NT2/D1 (cell line): ENCODE data around the gene CCT5.
"Not testable (repeated sequence)": the region's sequence is repeated elsewhere in the genome, so short reads cannot be mapped to it uniquely, and the experiment has no call there.

ENCODE experiments used
- DNase-seq: peaks from one replicate; pipeline ENCODE4 v3.0.0-alpha.2; 2011; ENCODE audit warnings: low read depth, low spot score
- H3K27me3 ChIP-seq: 2 replicates; pipeline ENCODE4 v1.6.0; 2011; ENCODE audit warnings: mild to moderate bottlenecking; ENCODE audit not compliant: insufficient read length, insufficient read depth
- H3K36me3 ChIP-seq: 2 replicates; pipeline ENCODE4 v1.6.1; 2011; ENCODE audit warnings: mild to moderate bottlenecking, low read length, mixed read lengths; ENCODE audit not compliant: insufficient read depth, insufficient read length
- H3K4me1 ChIP-seq: 2 replicates; pipeline ENCODE4 v1.5.1; 2011; ENCODE audit not compliant: insufficient read depth, insufficient read length
- H3K4me3 ChIP-seq: 2 replicates; pipeline ENCODE4 v1.5.1; 2011; ENCODE audit warnings: low read depth; ENCODE audit not compliant: insufficient read length
- H3K9ac ChIP-seq: 2 replicates; pipeline ENCODE4 v1.6.0; 2011; ENCODE audit warnings: low read depth; ENCODE audit not compliant: insufficient read length
- H3K9me3 ChIP-seq: 2 replicates; pipeline ENCODE4 v1.5.1; 2011; ENCODE audit warnings: mild to moderate bottlenecking, low read length; ENCODE audit not compliant: insufficient read depth
- SUZ12 ChIP-seq: IDR thresholded peaks from 2 replicates; pipeline ENCODE4 v1.6.1; 2011; ENCODE audit not compliant: insufficient read length, insufficient read depth; ENCODE audit errors: extremely low read depth
- YY1 ChIP-seq: IDR thresholded peaks from 2 replicates; pipeline ENCODE4 v1.6.1; 2011; ENCODE audit not compliant: insufficient read length, insufficient read depth
- ZNF274 ChIP-seq: IDR thresholded peaks from 2 replicates; pipeline ENCODE4 v1.6.1; 2011; ENCODE audit warnings: mild to moderate bottlenecking, low read depth, low read length

CCT5 gene

DNA sequence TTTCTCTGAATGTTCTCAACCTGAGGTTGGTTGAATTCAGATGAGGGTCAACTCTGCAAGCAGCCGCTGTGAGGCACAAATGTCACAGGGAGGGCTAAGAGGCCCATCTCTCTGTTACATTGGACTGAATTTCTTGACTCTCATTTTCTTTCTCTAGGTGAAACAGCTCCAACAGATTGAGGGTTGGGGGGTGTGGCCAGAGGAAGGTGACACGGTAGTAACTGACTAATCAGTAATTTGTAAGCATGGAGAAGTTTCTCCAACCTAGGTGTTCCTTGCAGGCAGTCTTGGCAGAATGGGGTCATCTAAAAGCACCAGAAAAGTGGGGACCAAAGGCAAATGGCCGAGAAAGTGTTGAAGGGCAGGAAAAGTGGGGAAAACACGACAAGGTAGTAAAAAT is 16.8 kb downstream of the CCT5 start:
- Histone ChIP-seq H3K9me3 (no peaks in the 10 kb centered on the region), H3K4me3 (no peak overlapping the region), H3K4me1 (no peaks in the 10 kb centered on the region), H3K27me3 (no peaks in the 10 kb centered on the region), H3K36me3 (peaks cover 38% of the 10 kb centered on the region), H3K9ac (no peak overlapping the region)
- TF ChIP-seq SUZ12 (no peak), ZNF274 (no peak), YY1 (no peak)
- DNase-seq = no peak

DNA sequence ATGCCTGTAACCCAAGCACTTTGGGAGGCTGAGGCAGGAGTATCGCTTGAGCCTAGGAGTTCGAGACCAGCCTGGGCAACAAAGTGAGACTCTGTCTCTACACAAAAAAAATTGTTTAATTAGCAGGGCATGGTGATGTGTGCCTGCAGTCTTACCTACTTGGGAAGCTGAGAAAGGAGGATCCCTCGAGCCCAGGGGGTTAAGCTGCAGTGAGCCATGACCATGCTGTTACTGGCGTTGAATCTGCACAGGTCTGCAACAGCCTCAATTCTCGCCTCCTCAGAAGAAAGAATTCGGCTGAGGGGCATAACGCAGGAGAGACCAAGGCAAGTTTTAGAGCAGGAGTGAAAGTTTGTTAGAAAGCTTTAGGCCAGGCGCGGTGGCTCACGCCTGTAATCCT is 18.0 kb downstream of the CCT5 start:
- Histone ChIP-seq H3K9ac (no peak overlapping the region), H3K4me3 (no peak overlapping the region), H3K9me3 (no peaks in the 10 kb centered on the region), H3K4me1 (peaks cover 2% of the 10 kb centered on the region), H3K36me3 (peaks cover 25% of the 10 kb centered on the region), H3K27me3 (no peaks in the 10 kb centered on the region)
- TF ChIP-seq SUZ12 = no peak
- TF ChIP-seq ZNF274 = no peak
- TF ChIP-seq YY1 = no peak
- no peak for DNase-seq

DNA sequence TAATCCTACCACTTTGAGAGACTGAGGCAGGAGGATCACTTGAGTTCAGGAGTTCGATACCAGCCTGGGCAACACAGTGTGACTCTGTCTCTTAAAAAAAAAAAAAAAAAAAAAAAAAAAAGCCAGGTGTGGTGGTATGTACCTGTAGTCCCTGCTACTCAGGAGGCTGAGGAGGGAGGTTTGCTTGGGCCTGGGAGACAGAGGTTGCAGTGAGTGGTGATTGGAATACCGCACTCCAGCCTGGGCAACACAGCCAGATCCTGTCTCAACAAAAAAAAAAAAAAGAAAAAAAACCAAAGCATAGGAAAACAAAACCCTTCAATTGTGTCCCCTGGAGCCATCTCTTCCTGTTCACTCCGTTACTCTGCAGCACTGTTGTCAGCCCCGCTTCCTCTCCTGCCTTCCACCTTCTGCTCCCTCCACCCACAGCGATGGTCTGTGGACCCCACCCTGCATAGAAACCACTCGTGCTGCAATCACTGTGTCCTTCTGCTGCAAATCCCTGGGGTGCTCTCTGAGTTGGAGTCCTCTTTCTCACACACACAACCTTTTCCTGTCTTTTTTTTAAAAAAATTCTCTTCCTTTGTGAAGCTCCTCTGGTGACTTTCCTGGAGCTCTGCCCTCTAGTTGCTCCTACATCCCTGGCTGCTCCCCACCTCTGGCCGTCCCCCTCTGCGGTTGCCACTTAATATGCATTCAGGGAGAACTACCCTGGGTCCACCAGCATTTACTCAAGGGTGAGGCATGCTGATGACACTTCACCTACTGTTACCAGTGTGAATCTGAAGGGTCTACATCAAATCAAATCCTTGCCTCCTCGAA is 22.2 kb downstream of the CCT5 start:
- H3K27me3 ChIP-seq = no peaks in the 10 kb centered on the region
- peaks cover 4% of the 10 kb centered on the region for H3K4me1 ChIP-seq
- no peak overlapping the region for H3K4me3 ChIP-seq
- TF ChIP-seq SUZ12 = no peak
- TF ChIP-seq ZNF274 = no peak
- TF ChIP-seq YY1 = no peak
- no peaks in the 10 kb centered on the region for H3K36me3 ChIP-seq
- DNase-seq = no peak
- H3K9me3 ChIP-seq = no peaks in the 10 kb centered on the region
- no peak overlapping the region for H3K9ac ChIP-seq

DNA sequence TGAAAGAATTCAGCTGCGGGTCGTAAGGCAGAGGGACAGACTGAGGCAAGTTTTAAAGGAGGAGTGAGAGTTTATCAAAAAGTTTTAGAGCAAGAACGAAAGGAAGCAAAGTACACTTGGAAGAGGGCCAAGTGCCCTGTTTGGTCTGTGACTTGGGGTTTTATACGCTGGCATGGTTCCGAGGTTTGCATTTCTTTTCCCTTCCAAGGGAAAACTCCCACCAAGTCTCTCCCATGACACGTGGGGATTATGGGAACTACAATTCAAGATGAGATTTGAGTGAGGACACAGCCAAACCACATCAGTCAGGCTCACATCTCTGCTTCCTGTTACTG is 22.8 kb downstream of the CCT5 start:
- not testable (repeated sequence) for H3K4me1 ChIP-seq, H3K9ac ChIP-seq, H3K9me3 ChIP-seq, DNase-seq, H3K4me3 ChIP-seq, H3K36me3 ChIP-seq, H3K27me3 ChIP-seq

DNA sequence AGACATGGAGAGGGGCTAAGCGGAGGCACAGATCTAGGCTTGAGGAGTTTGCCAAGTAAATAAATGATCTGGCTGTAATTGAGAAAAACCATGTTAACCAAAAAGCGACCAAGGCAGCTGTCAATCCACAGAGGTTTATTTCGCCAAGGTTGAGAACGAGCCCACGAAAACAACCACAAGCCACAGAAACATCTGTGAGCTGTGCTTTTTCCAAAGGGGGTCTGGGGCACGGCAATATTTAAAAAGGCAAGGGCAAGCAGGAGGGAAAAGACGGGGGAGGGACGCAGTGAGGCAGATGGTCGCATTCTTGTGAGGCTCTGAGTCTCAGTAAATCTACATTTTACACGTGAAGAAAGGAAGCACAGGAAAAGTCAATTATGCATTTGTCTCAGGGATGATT is 25.4 kb downstream of the CCT5 start:
- peaks cover 4% of the 10 kb centered on the region for H3K4me1 ChIP-seq
- H3K9me3 ChIP-seq = no peaks in the 10 kb centered on the region
- DNase-seq = no peak
- TF ChIP-seq ZNF274 (no peak), SUZ12 (no peak), YY1 (no peak)
- H3K27me3 ChIP-seq = no peaks in the 10 kb centered on the region
- no peak overlapping the region for H3K4me3 ChIP-seq
- H3K9ac ChIP-seq = no peak overlapping the region
- no peaks in the 10 kb centered on the region for H3K36me3 ChIP-seq

DNA sequence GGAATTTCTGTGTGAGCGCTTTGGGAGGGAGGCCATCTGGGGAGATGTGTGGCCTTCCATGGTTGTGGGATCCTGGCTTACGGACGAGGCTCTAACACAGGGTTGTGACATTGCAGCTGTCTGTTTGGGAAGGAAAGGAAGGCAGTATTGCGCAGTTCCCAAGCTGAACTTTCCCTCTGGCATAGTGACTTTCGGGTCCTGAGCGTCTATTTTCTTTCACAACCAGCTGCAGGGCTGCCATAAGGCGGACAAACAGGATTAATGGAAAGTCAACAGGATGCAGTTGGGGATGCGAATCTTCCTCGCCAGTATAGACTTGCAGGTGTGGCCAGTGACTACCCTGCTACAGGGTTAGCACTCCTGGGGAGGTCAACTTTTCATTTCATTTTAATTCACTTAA is 25.9 kb downstream of the CCT5 start:
- DNase-seq = no peak
- Histone ChIP-seq H3K27me3 (no peaks in the 10 kb centered on the region), H3K36me3 (no peaks in the 10 kb centered on the region), H3K4me3 (no peak overlapping the region), H3K9ac (no peak overlapping the region), H3K4me1 (peaks cover 4% of the 10 kb centered on the region), H3K9me3 (no peaks in the 10 kb centered on the region)
- no peak for TF ChIP-seq SUZ12
- no peak for TF ChIP-seq YY1
- no peak for TF ChIP-seq ZNF274

DNA sequence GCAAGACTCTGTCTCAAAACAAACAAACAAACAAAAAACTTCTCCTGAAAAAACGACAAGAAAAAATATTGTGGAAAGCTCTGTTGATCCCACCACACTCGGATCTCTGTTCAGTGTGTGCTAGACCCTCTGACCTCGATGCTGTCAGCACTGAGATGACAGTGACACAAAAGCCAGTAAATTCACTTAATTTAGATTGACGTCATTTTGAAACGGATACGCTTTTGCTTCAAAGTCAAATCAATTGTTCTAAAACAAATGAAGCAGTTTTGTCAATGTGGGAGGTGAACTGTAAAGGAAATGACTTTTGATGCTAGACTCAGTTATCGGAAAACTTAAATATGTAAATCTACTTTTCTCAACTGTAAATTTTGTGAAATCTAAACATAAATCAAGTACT is 26.6 kb downstream of the CCT5 start:
- no peak for DNase-seq
- Histone ChIP-seq H3K27me3 (no peaks in the 10 kb centered on the region), H3K4me1 (peaks cover 4% of the 10 kb centered on the region), H3K36me3 (no peaks in the 10 kb centered on the region), H3K9me3 (no peaks in the 10 kb centered on the region), H3K4me3 (no peak overlapping the region), H3K9ac (no peak overlapping the region)
- TF ChIP-seq ZNF274 = no peak
